Fibroblast of the aortic adventitia (primary cell): ENCODE measurements around the gene SESTD1. TPM values are rescaled to one million over a fixed set of nuclear protein-coding genes. Genes with fewer than 3 reads are reported as not detected.

Source experiments
- DNase-seq: peaks from one replicate; pipeline ENCODE4 v3.0.0-alpha.2; 2010; ENCODE audit warnings: low read depth
- H3K4me3 ChIP-seq: 2 replicates; pipeline ENCODE4 v1.5.1; 2011; ENCODE audit warnings: low read depth, mild to moderate bottlenecking, control low read depth, low read length, moderate library complexity
- CTCF ChIP-seq: IDR thresholded peaks from 2 replicates; pipeline ENCODE4 v1.5.1; 2011; ENCODE audit warnings: mild to moderate bottlenecking, low read length, control low read depth, inconsistent platforms; ENCODE audit not compliant: insufficient read depth
- total RNA-seq: library from RNA; depleted of rRNA; stranded (reverse); fragments of >200 nt; gene quantifications from 2 replicates; pipeline ENCODE4 v1.2.3, GENCODE V29; 2012; ENCODE audit warnings: low replicate concordance

SESTD1 gene
- total RNA-seq, 1 donor, result 62.3 TPM

GRCh38 chr2:179081954-179082353 lies 182.7 kb downstream of the SESTD1 start:
- no peak for DNase-seq
- no peak overlapping the region for H3K4me3 ChIP-seq
- no peak for TF ChIP-seq CTCF

- TF ChIP-seq CTCF, result no peak
- DNase-seq, result no peak
- no peak overlapping the region for H3K4me3 ChIP-seq
Measured at GRCh38 chr2:179072527-179072926, 192.1 kb downstream of the SESTD1 start.

GRCh38 chr2:179071810-179072355 lies 192.7 kb downstream of the SESTD1 start:
- no peak for DNase-seq
- no peak overlapping the region for H3K4me3 ChIP-seq
- TF ChIP-seq CTCF, result no peak

GRCh38 chr2:179070895-179071294 lies 193.7 kb downstream of the SESTD1 start:
- no peak for TF ChIP-seq CTCF
- no peak for DNase-seq
- no peak overlapping the region for H3K4me3 ChIP-seq

- no peak overlapping the region for H3K4me3 ChIP-seq
- no peak for TF ChIP-seq CTCF
- DNase-seq, result no peak
Measured at GRCh38 chr2:179069685-179070084, 194.9 kb downstream of the SESTD1 start.

GRCh38 chr2:179068991-179069643 lies 195.5 kb downstream of the SESTD1 start:
- TF ChIP-seq CTCF, result no peak
- no peak for DNase-seq
- no peak overlapping the region for H3K4me3 ChIP-seq
